HG03565 (cell line): ENCODE data around the gene TEP1.
A peak's percentile ranks its signal among the peaks of the same experiment; 100 is the strongest.
"Not testable (repeated sequence)": the region's sequence is repeated elsewhere in the genome, so short reads cannot be mapped to it uniquely, and the experiment has no call there.

Source experiments
- ATAC-seq: cut with Tn5 transposase; IDR thresholded peaks from one replicate; pipeline ENCODE4 v1.9.1; 2021; ENCODE audit warnings: mild to moderate bottlenecking, moderate library complexity; ENCODE audit not compliant: unreplicated experiment

Gene TEP1

GRCh38 chr14:20412876-20413743 is at the start of gene TEP1:
Gene TEP1 (minus strand): TSS chr14:20413501. CDS start chr14:20408439, 5,062 bp downstream.
- ATAC-seq: peak; percentile 40

- ATAC-seq: peak; percentile 95
Observed at GRCh38 chr14:20461225-20462141, 48.2 kb upstream of the TEP1 start, which contains the start of gene PIP4P1. Gene PIP4P1 (minus strand): TSS chr14:20461434. CDS start chr14:20461325, 109 bp downstream.

GRCh38 chr14:20460458-20461224 is 47.3 kb upstream of the TEP1 start:
- no peak for ATAC-seq

- no peak for ATAC-seq
Observed at GRCh38 chr14:20458031-20458789, 44.9 kb upstream of the TEP1 start.

- no peak for ATAC-seq
Observed at GRCh38 chr14:20456971-20457370, 43.7 kb upstream of the TEP1 start.

- ATAC-seq: peak; percentile 33
Observed at GRCh38 chr14:20455355-20456300, 42.3 kb upstream of the TEP1 start.

- ATAC-seq: peak; percentile 75
Observed at GRCh38 chr14:20454516-20455354, 41.4 kb upstream of the TEP1 start, which contains the start of the genes APEX1 and OSGEP. Gene APEX1 (plus strand): TSS chr14:20455226. CDS start chr14:20455646, 420 bp downstream. Gene OSGEP (minus strand): TSS chr14:20454812. CDS start chr14:20454683, 129 bp downstream.

GRCh38 chr14:20452831-20453230 is 39.5 kb upstream of the TEP1 start:
- ATAC-seq: not testable (repeated sequence)

GRCh38 chr14:20446889-20447288 is 33.6 kb upstream of the TEP1 start:
- no peak for ATAC-seq

- ATAC-seq: not testable (repeated sequence)
Observed at GRCh38 chr14:20443650-20444049, 30.3 kb upstream of the TEP1 start.

GRCh38 chr14:20441461-20441860 is 28.2 kb upstream of the TEP1 start:
- no peak for ATAC-seq

GRCh38 chr14:20440882-20441281 is 27.6 kb upstream of the TEP1 start:
- ATAC-seq: no peak

GRCh38 chr14:20440465-20440864 is 27.2 kb upstream of the TEP1 start:
- ATAC-seq: no peak

- ATAC-seq: no peak
Observed at GRCh38 chr14:20438664-20439063, 25.4 kb upstream of the TEP1 start.

GRCh38 chr14:20436363-20436755 is 23.1 kb upstream of the TEP1 start:
- ATAC-seq: no peak

GRCh38 chr14:20435582-20436362 is 22.5 kb upstream of the TEP1 start, which contains the start of gene KLHL33:
Gene KLHL33 (minus strand): TSS chr14:20436166. CDS start chr14:20435811, 355 bp downstream.
- ATAC-seq: no peak
